H9 (cell line): ENCODE results near the gene ZBTB20. TPM values are rescaled to one million over a fixed set of nuclear protein-coding genes. Genes with fewer than 3 reads are reported as not detected.

ENCODE experiments used
- DNase-seq: peaks from one replicate; pipeline ENCODE4 v3.0.0-alpha.2; 2017
- H2AFZ ChIP-seq: one replicate; pipeline ENCODE4 v1.6.1; 2013; ENCODE audit warnings: mild to moderate bottlenecking, low read length, control low read depth, moderate library complexity
- H2AK5ac ChIP-seq: 2 replicates; pipeline ENCODE4 v1.6.1; 2013; ENCODE audit warnings: low read length, control low read depth, mixed read lengths; ENCODE audit not compliant: insufficient read length
- H2BK120ac ChIP-seq: one replicate; pipeline ENCODE4 v1.6.1; 2013; ENCODE audit warnings: low read depth, mild to moderate bottlenecking, low read length, control low read depth, inconsistent platforms; ENCODE audit not compliant: poor library complexity, severe bottlenecking
- H2BK12ac ChIP-seq: 2 replicates; pipeline ENCODE4 v1.6.1; 2013; ENCODE audit warnings: low read length, control low read depth, mixed read lengths, low read depth; ENCODE audit not compliant: insufficient read length
- H2BK15ac ChIP-seq: 2 replicates; pipeline ENCODE4 v1.6.1; 2013; ENCODE audit warnings: low read depth, low read length, control low read depth
- H2BK20ac ChIP-seq: one replicate; pipeline ENCODE4 v1.6.1; 2013; ENCODE audit warnings: low read depth, mild to moderate bottlenecking, low read length, control low read depth, inconsistent platforms; ENCODE audit not compliant: poor library complexity, severe bottlenecking
- H2BK5ac ChIP-seq: 2 replicates; pipeline ENCODE4 v1.6.1; 2013; ENCODE audit warnings: low read length, control low read depth, mixed read lengths; ENCODE audit not compliant: insufficient read length
- H3K14ac ChIP-seq: 2 replicates; pipeline ENCODE4 v1.6.1; 2013; ENCODE audit warnings: low read length, control low read depth; ENCODE audit not compliant: insufficient read depth
- H3K18ac ChIP-seq: 2 replicates; pipeline ENCODE4 v1.6.1; 2013; ENCODE audit warnings: low read depth, mild to moderate bottlenecking, mixed read lengths, low read length, control low read depth; ENCODE audit not compliant: insufficient read length
- H3K23ac ChIP-seq: 2 replicates; pipeline ENCODE4 v1.6.1; 2013; ENCODE audit warnings: low read length, control low read depth, mixed read lengths, low read depth; ENCODE audit not compliant: insufficient read length
- H3K23me2 ChIP-seq: 2 replicates; pipeline ENCODE4 v1.6.1; 2013; ENCODE audit warnings: low read depth, mild to moderate bottlenecking, mixed read lengths, low read length, control low read depth; ENCODE audit not compliant: insufficient read length, poor library complexity, severe bottlenecking
- H3K27ac ChIP-seq: 2 replicates; pipeline ENCODE4 v1.5.1; 2013; ENCODE audit warnings: low read length, control low read depth, mixed read lengths, low read depth; ENCODE audit not compliant: insufficient read length
- H3K27me3 ChIP-seq: 2 replicates; pipeline ENCODE4 v1.6.1; 2013; ENCODE audit warnings: low read length, control low read depth, inconsistent platforms; ENCODE audit not compliant: insufficient read depth
- H3K4ac ChIP-seq: 2 replicates; pipeline ENCODE4 v1.6.1; 2013; ENCODE audit warnings: low read depth, mild to moderate bottlenecking, control low read depth, inconsistent platforms, low read length, moderate library complexity
- H3K4me1 ChIP-seq: 2 replicates; pipeline ENCODE4 v1.6.1; 2013; ENCODE audit warnings: low read length, control low read depth, inconsistent platforms; ENCODE audit not compliant: insufficient read depth
- H3K4me2 ChIP-seq: 2 replicates; pipeline ENCODE4 v1.6.1; 2013; ENCODE audit warnings: low read length, control low read depth, mixed read lengths; ENCODE audit not compliant: insufficient read length, insufficient read depth
- H3K56ac ChIP-seq: 2 replicates; pipeline ENCODE4 v1.6.1; 2013; ENCODE audit warnings: low read depth, mild to moderate bottlenecking, mixed read lengths, low read length, control low read depth; ENCODE audit not compliant: insufficient read length
- H3K79me1 ChIP-seq: 2 replicates; pipeline ENCODE4 v1.6.1; 2013; ENCODE audit warnings: low read depth, mild to moderate bottlenecking, moderate library complexity, low read length, control low read depth, inconsistent platforms; ENCODE audit not compliant: insufficient read depth, poor library complexity, severe bottlenecking
- H3K79me2 ChIP-seq: 2 replicates; pipeline ENCODE4 v1.6.1; 2013; ENCODE audit warnings: low read length, control low read depth, inconsistent platforms; ENCODE audit not compliant: insufficient read depth
- H3K9ac ChIP-seq: 2 replicates; pipeline ENCODE4 v1.6.1; 2013; ENCODE audit warnings: low read length, control low read depth, mixed read lengths; ENCODE audit not compliant: insufficient read length; ENCODE audit errors: extremely low read depth
- H3K9me3 ChIP-seq: one replicate; pipeline ENCODE4 v1.6.1; 2013; ENCODE audit warnings: low read depth, low read length, inconsistent platforms; ENCODE audit not compliant: control insufficient read depth
- H3T11ph ChIP-seq: one replicate; pipeline ENCODE4 v1.6.1; 2013; ENCODE audit warnings: mild to moderate bottlenecking, low read length, control low read depth, inconsistent platforms
- H4K20me1 ChIP-seq: one replicate; pipeline ENCODE4 v1.6.1; 2013; ENCODE audit not compliant: control insufficient read depth, insufficient read length, insufficient read depth
- H4K5ac ChIP-seq: 2 replicates; pipeline ENCODE4 v1.6.1; 2013; ENCODE audit warnings: low read depth, mild to moderate bottlenecking, mixed read lengths, low read length, control low read depth; ENCODE audit not compliant: insufficient read length
- H4K8ac ChIP-seq: replicated peaks from 2 replicates; pipeline ENCODE4 v1.6.1; 2013; ENCODE audit warnings: low read length, control low read depth, mixed read lengths, low read depth; ENCODE audit not compliant: insufficient read length
- H4K91ac ChIP-seq: 2 replicates; pipeline ENCODE4 v1.6.1; 2013; ENCODE audit warnings: low read depth, mild to moderate bottlenecking, moderate library complexity, mixed read lengths, low read length, control low read depth; ENCODE audit not compliant: insufficient read length
- H3K27ac Mint-ChIP-seq, 3 experiments: 2 replicates in 2 of 3; 3 replicates in 1 of 3; pipeline ENCODE4 v1.8.0; 2020 to 2021; ENCODE audit warnings: mixed read lengths in 3 of 3, mild to moderate bottlenecking in 1 of 3, moderate library complexity in 1 of 3
- H3K27me3 Mint-ChIP-seq: 2 replicates; pipeline ENCODE4 v1.8.0; 2021; ENCODE audit warnings: low read depth, mild to moderate bottlenecking, moderate library complexity, mixed read lengths
- H3K36me3 Mint-ChIP-seq, 3 experiments: 2 replicates in 2 of 3; 3 replicates in 1 of 3; pipeline ENCODE4 v1.8.0; 2020 to 2021; ENCODE audit warnings: low read depth in 3 of 3, mixed read lengths in 3 of 3; ENCODE audit not compliant: insufficient read depth in 1 of 3
- H3K4me1 Mint-ChIP-seq, 2 experiments: 2 replicates each; pipeline ENCODE4 v1.8.0; 2020; ENCODE audit warnings: mixed read lengths in 2 of 2
- H3K4me3 Mint-ChIP-seq, 2 experiments: 2 replicates in 1 of 2; 3 replicates in 1 of 2; pipeline ENCODE4 v1.8.0; 2020 to 2021; ENCODE audit warnings: mild to moderate bottlenecking in 2 of 2, mixed read lengths in 2 of 2, moderate library complexity in 1 of 2
- H3K9me3 Mint-ChIP-seq, 2 experiments: 2 replicates in 1 of 2; 3 replicates in 1 of 2; pipeline ENCODE4 v1.8.0; 2020; ENCODE audit warnings: mild to moderate bottlenecking in 2 of 2, mixed read lengths in 2 of 2, moderate library complexity in 1 of 2
- whole genome bisulfite sequencing: extraction: QIAGEN DNeasy Blood & Tissue Kit; methylation state at CpG from one replicate; pipeline ENCODE4 v1.1.7; 2013; ENCODE audit warnings: missing lambda C conversion rate, low lambda C conversion rate, mixed read lengths; ENCODE audit not compliant: insufficient read length; ENCODE audit errors: extremely low coverage; 5-methylcytosine and 5-hydroxymethylcytosine counted together
- total RNA-seq: library from RNA; stranded (reverse); gene quantifications from 2 replicates; pipeline ENCODE4 v1.2.1, GENCODE V29; 2021
- TF ChIP-seq, protein P1 (sequence below): fragments of 200-600 bp; sonication (generic); conservative IDR thresholded peaks from 3 replicates; pipeline ENCODE4 v1.8.0; 2021; ENCODE audit warnings: antibody characterized with exemption, mild to moderate bottlenecking

Gene ZBTB20
- total RNA-seq, 1 experiment from 2014 or later, result 0.70 TPM

DNA sequence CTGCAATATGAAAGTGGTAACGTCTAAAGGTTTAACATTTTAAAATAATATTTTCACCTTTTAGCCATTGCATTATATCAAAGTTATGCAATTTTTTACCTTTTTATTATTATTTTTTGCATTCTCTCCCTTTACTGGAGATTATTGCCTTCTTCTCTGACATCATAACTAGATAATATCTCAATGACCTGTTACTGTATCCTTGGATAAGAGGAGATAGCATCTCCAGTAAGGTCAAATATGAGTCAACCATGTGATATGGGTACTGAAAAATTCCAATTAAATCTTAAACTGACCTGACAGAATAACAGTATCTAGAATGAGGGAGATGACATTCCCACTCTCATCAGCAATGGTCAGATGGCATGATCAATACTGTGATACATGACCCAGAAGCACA, 108.3 kb downstream of the ZBTB20 start:
- H3K9me3 Mint-ChIP-seq, result peaks cover 4 to 7% of the 10 kb centered on the region in 2 experiments; a peak in 4 of 5 replicates
- Histone ChIP-seq H2AFZ (no peak overlapping the region), H3K27ac (no peak overlapping the region), H3K79me2 (no peaks in the 10 kb centered on the region), H4K91ac (no peak overlapping the region), H4K8ac (no peak overlapping the region), H2BK20ac (no peak overlapping the region), H3K23me2 (no peaks in the 10 kb centered on the region), H4K20me1 (no peaks in the 10 kb centered on the region), H3K9ac (no peak overlapping the region), H3T11ph (no peak overlapping the region), H4K5ac (no peak overlapping the region), H3K23ac (no peak overlapping the region), H2BK5ac (no peak overlapping the region), H3K56ac (no peak overlapping the region), H2BK12ac (no peak overlapping the region), H3K14ac (no peak overlapping the region), H2BK120ac (no peak overlapping the region), H3K4ac (no peak overlapping the region), H3K18ac (no peak overlapping the region), H3K27me3 (no peaks in the 10 kb centered on the region), H2BK15ac (no peak overlapping the region), H3K79me1 (no peaks in the 10 kb centered on the region), H3K4me2 (no peak overlapping the region), H2AK5ac (no peak overlapping the region), H3K4me1 (no peaks in the 10 kb centered on the region), H3K9me3 (no peaks in the 10 kb centered on the region)
- peaks cover 0 to 3% (median 0%) of the 10 kb centered on the region in 3 experiments; a peak in 1 of 7 replicates for H3K36me3 Mint-ChIP-seq
- H3K4me1 Mint-ChIP-seq, result peaks cover 2 to 8% of the 10 kb centered on the region in 2 experiments; a peak in 2 of 4 replicates
- TF ChIP-seq, protein P1, sequence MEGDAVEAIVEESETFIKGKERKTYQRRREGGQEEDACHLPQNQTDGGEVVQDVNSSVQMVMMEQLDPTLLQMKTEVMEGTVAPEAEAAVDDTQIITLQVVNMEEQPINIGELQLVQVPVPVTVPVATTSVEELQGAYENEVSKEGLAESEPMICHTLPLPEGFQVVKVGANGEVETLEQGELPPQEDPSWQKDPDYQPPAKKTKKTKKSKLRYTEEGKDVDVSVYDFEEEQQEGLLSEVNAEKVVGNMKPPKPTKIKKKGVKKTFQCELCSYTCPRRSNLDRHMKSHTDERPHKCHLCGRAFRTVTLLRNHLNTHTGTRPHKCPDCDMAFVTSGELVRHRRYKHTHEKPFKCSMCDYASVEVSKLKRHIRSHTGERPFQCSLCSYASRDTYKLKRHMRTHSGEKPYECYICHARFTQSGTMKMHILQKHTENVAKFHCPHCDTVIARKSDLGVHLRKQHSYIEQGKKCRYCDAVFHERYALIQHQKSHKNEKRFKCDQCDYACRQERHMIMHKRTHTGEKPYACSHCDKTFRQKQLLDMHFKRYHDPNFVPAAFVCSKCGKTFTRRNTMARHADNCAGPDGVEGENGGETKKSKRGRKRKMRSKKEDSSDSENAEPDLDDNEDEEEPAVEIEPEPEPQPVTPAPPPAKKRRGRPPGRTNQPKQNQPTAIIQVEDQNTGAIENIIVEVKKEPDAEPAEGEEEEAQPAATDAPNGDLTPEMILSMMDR, result no peak
- H3K27ac Mint-ChIP-seq, result no peak overlapping the region
- no peaks in the 10 kb centered on the region for H3K27me3 Mint-ChIP-seq
- no CpG with 5 or more reads among the region's 1 CpG for WGBS
- no peak overlapping the region for H3K4me3 Mint-ChIP-seq
- DNase-seq, result no peak
